H1 (cell line): ENCODE measurements around the gene COPG1. TPM values are rescaled to one million over a fixed set of nuclear protein-coding genes. Genes with fewer than 3 reads are reported as not detected.

Experiments used
- CTCF ChIA-PET: fragments of 300-600 bp; sonication (Branson Sonifier 250); formaldehyde crosslinking; loops from one replicate; lab custom pipeline; 2021; ENCODE audit not compliant: partially characterized antibody; lab: Charles Lee
- POLR2A ChIA-PET: fragments of 300-600 bp; sonication (Branson Sonifier 250); formaldehyde crosslinking; loops from one replicate; lab custom pipeline; 2021; ENCODE audit warnings: inconsistent platforms; ENCODE audit not compliant: partially characterized antibody; lab: Charles Lee
- DNase-seq, 2 experiments: peaks; one replicate each; pipeline versions ENCODE4 v3.0.0 to v3.0.0-alpha.2; 2010 to 2022; ENCODE audit warnings: low spot score in 2 of 2, low read depth in 1 of 2, mixed read lengths in 1 of 2
- FAIRE-seq: peaks from 2 replicates; lab custom pipeline; 2011; peaks lifted over from hg19 to GRCh38; lab: Jason Lieb, UNC
- H2AFZ ChIP-seq: 2 replicates; pipeline ENCODE4 v1.8.1; 2012; ENCODE audit warnings: low read length, inconsistent platforms
- H2AK5ac ChIP-seq: 2 replicates; pipeline ENCODE4 v1.6.1; 2013; ENCODE audit warnings: low read depth, low read length
- H2BK120ac ChIP-seq: replicated peaks from 2 replicates; pipeline ENCODE3; 2013; ENCODE audit warnings: low read depth, low read length, inconsistent platforms
- H2BK12ac ChIP-seq: 2 replicates; pipeline ENCODE4 v1.6.1; 2013; ENCODE audit warnings: low read depth, low read length
- H2BK15ac ChIP-seq: 2 replicates; pipeline ENCODE4 v1.6.1; 2013; ENCODE audit warnings: low read length
- H2BK20ac ChIP-seq: 2 replicates; pipeline ENCODE4 v1.6.1; 2013; ENCODE audit warnings: low read length
- H2BK5ac ChIP-seq: 2 replicates; pipeline ENCODE4 v1.6.1; 2013; ENCODE audit warnings: low read depth, low read length
- H3K14ac ChIP-seq: 2 replicates; pipeline ENCODE4 v1.6.1; 2013; ENCODE audit warnings: inconsistent platforms; ENCODE audit not compliant: insufficient read length
- H3K18ac ChIP-seq: 2 replicates; pipeline ENCODE4 v1.6.1; 2013; ENCODE audit warnings: low read length; ENCODE audit errors: extremely low read depth
- H3K23ac ChIP-seq: 2 replicates; pipeline ENCODE4 v1.6.1; 2013; ENCODE audit warnings: inconsistent platforms; ENCODE audit not compliant: insufficient read length
- H3K23me2 ChIP-seq: 2 replicates; pipeline ENCODE4 v1.6.1; 2013; ENCODE audit warnings: low read depth, low read length
- H3K27ac ChIP-seq: 2 replicates; pipeline ENCODE4 v1.6.1; 2011; ENCODE audit warnings: low read depth, low read length, inconsistent platforms
- H3K27me3 ChIP-seq, 4 experiments: replicated peaks in 1 of 4; 1 replicate in 1 of 4; 2 replicates in 3 of 4; pipeline versions ENCODE4 v1.6.1 to v1.8.1; 2011 to 2013; ENCODE audit warnings: low read length in 3 of 4, mild to moderate bottlenecking in 3 of 4, inconsistent platforms in 2 of 4, mixed read lengths in 2 of 4, moderate library complexity in 1 of 4; ENCODE audit not compliant: control insufficient read depth in 3 of 4, insufficient read depth in 3 of 4; ENCODE audit errors: extremely low read depth in 1 of 4
- H3K36me3 ChIP-seq, 4 experiments: 2 replicates each; pipeline versions ENCODE4 v1.6.1 to v1.8.1; 2011 to 2013; ENCODE audit warnings: mild to moderate bottlenecking in 4 of 4, low read length in 3 of 4, moderate library complexity in 2 of 4, control low read depth in 1 of 4, inconsistent platforms in 1 of 4; ENCODE audit not compliant: insufficient read depth in 4 of 4, control insufficient read depth in 2 of 4
- H3K4ac ChIP-seq: replicated peaks from 2 replicates; pipeline ENCODE3; 2013; ENCODE audit warnings: low read length, low read depth, mixed read lengths, inconsistent platforms; ENCODE audit not compliant: insufficient read length
- H3K4me1 ChIP-seq, 4 experiments: replicated peaks in 1 of 4; 1 replicate in 1 of 4; 2 replicates in 3 of 4; pipeline versions ENCODE4 v1.6.1 to v1.8.1; 2011 to 2013; ENCODE audit warnings: low read length in 3 of 4, inconsistent platforms in 2 of 4, mixed read lengths in 1 of 4; ENCODE audit not compliant: insufficient read depth in 4 of 4, control insufficient read depth in 3 of 4
- H3K4me2 ChIP-seq, 2 experiments: 2 replicates each; pipeline versions ENCODE4 v1.6.1 to v1.8.1; 2011 to 2013; ENCODE audit warnings: low read depth in 2 of 2, low read length in 2 of 2, control low read depth in 1 of 2, inconsistent platforms in 1 of 2, mild to moderate bottlenecking in 1 of 2; ENCODE audit not compliant: insufficient read depth in 1 of 2
- H3K4me3 ChIP-seq, 4 experiments: fragments of 200-600, 300-600 bp in 1 of 4; sonication (generic), shearing (Covaris generic), sonication (Bioruptor Twin) in 1 of 4; 2 replicates each; pipeline versions ENCODE4 v1.5.1 to v1.8.1; 2011 to 2016; ENCODE audit warnings: low read length in 4 of 4, low read depth in 3 of 4, control low read depth in 2 of 4, inconsistent platforms in 2 of 4, mild to moderate bottlenecking in 2 of 4, mixed read lengths in 1 of 4, moderate library complexity in 1 of 4; ENCODE audit not compliant: insufficient read depth in 2 of 4; ENCODE audit errors: extremely low read depth in 1 of 4
- H3K56ac ChIP-seq: replicated peaks from 2 replicates; pipeline ENCODE3; 2013; ENCODE audit warnings: low read depth, mild to moderate bottlenecking, mixed read lengths, low read length, inconsistent platforms; ENCODE audit not compliant: insufficient read length
- H3K79me1 ChIP-seq: 2 replicates; pipeline ENCODE4 v1.6.1; 2013; ENCODE audit warnings: low read depth, low read length, control low read depth
- H3K79me2 ChIP-seq, 2 experiments: 2 replicates each; pipeline versions ENCODE4 v1.6.1 to v1.8.1; 2012 to 2013; ENCODE audit warnings: low read length in 2 of 2, mild to moderate bottlenecking in 2 of 2, inconsistent platforms in 1 of 2; ENCODE audit not compliant: insufficient read depth in 2 of 2, control insufficient read depth in 1 of 2
- H3K9ac ChIP-seq, 4 experiments: replicated peaks in 1 of 4; 1 replicate in 1 of 4; 2 replicates in 3 of 4; pipeline versions ENCODE4 v1.6.1 to v1.8.1; 2011 to 2013; ENCODE audit warnings: low read depth in 3 of 4, low read length in 3 of 4, control low read depth in 2 of 4, mild to moderate bottlenecking in 2 of 4, moderate library complexity in 2 of 4, inconsistent platforms in 1 of 4; ENCODE audit errors: extremely low read depth in 1 of 4
- H3K9me3 ChIP-seq, 2 experiments: 2 replicates each; pipeline versions ENCODE4 v1.6.1 to v1.8.1; 2012 to 2013; ENCODE audit warnings: mild to moderate bottlenecking in 2 of 2, moderate library complexity in 2 of 2, control low read depth in 1 of 2, inconsistent platforms in 1 of 2, low read depth in 1 of 2, low read length in 1 of 2, mixed read lengths in 1 of 2; ENCODE audit not compliant: insufficient read depth in 2 of 2
- H4K20me1 ChIP-seq, 2 experiments: replicated peaks in 1 of 2; 2 replicates each; pipeline versions ENCODE3 to v1.8.1; 2011 to 2013; ENCODE audit warnings: inconsistent platforms in 2 of 2, low read length in 2 of 2, mild to moderate bottlenecking in 1 of 2; ENCODE audit not compliant: insufficient read depth in 2 of 2, control insufficient read depth in 1 of 2
- H4K5ac ChIP-seq: 2 replicates; pipeline ENCODE4 v1.6.1; 2013; ENCODE audit warnings: low read length, low read depth, mixed read lengths, inconsistent platforms; ENCODE audit not compliant: insufficient read length
- H4K8ac ChIP-seq: 2 replicates; pipeline ENCODE4 v1.8.0; 2013; ENCODE audit warnings: mild to moderate bottlenecking, moderate library complexity, low read length, inconsistent platforms; ENCODE audit not compliant: insufficient read depth; ENCODE audit errors: extremely low read depth
- H4K91ac ChIP-seq: replicated peaks from 2 replicates; pipeline ENCODE3; 2013; ENCODE audit warnings: low read length, mixed read lengths, inconsistent platforms; ENCODE audit not compliant: insufficient read length
- ATF3 ChIP-seq: IDR thresholded peaks from 2 replicates; pipeline ENCODE4 v1.6.1; 2011; ENCODE audit warnings: low read depth, mild to moderate bottlenecking, low read length; ENCODE audit not compliant: insufficient read depth
- BACH1 ChIP-seq: IDR thresholded peaks from 2 replicates; pipeline ENCODE4 v1.6.1; 2012; ENCODE audit warnings: low read length, improper control_type of control experiment
- BCL11A ChIP-seq, 2 experiments: IDR thresholded peaks; one replicate each; pipeline ENCODE4 v1.6.1; 2011; ENCODE audit warnings: low read depth in 2 of 2, low read length in 2 of 2, mild to moderate bottlenecking in 2 of 2
- CBX5 ChIP-seq: fragments of 300-800, 300-1000 bp; sonication (generic); IDR thresholded peaks from 2 replicates; pipeline ENCODE4 v1.7.1; 2016; ENCODE audit warnings: antibody characterized with exemption, low read length, low read depth
- CEBPB ChIP-seq: IDR thresholded peaks from 2 replicates; pipeline ENCODE4 v1.6.1; 2012; ENCODE audit warnings: low read depth, low read length
- CHD1 ChIP-seq: IDR thresholded peaks from 2 replicates; pipeline ENCODE4 v1.6.1; 2012; ENCODE audit warnings: low read depth, low read length, improper control_type of control experiment
- CHD2 ChIP-seq: IDR thresholded peaks from 2 replicates; pipeline ENCODE4 v1.6.1; 2012; ENCODE audit warnings: low read length, improper control_type of control experiment
- FOSL1 ChIP-seq: IDR thresholded peaks from 2 replicates; pipeline ENCODE4 v1.6.1; 2011; ENCODE audit warnings: mild to moderate bottlenecking, low read depth, low read length, moderate library complexity; ENCODE audit not compliant: insufficient read depth
- JUN ChIP-seq: IDR thresholded peaks from 2 replicates; pipeline ENCODE4 v1.6.1; 2011; ENCODE audit warnings: low read depth, mild to moderate bottlenecking, improper control_type of control experiment, low read length
- NRF1 ChIP-seq: IDR thresholded peaks from 2 replicates; pipeline ENCODE4 v1.6.1; 2011; ENCODE audit warnings: mild to moderate bottlenecking, low read depth, low read length, improper control_type of control experiment
- POLR2AphosphoS5 ChIP-seq: IDR thresholded peaks from 2 replicates; pipeline ENCODE4 v1.6.1; 2011; ENCODE audit warnings: low read depth, low read length
- POU5F1 ChIP-seq: IDR thresholded peaks from 2 replicates; pipeline ENCODE4 v1.6.1; 2011; ENCODE audit warnings: low read depth, mild to moderate bottlenecking, low read length, moderate library complexity
- RFX5 ChIP-seq: IDR thresholded peaks from 2 replicates; pipeline ENCODE4 v1.6.1; 2011; ENCODE audit warnings: low read depth, low read length, improper control_type of control experiment, borderline replicate concordance
- SRF ChIP-seq: IDR thresholded peaks from 2 replicates; pipeline ENCODE4 v1.6.1; 2011; ENCODE audit warnings: mild to moderate bottlenecking, low read depth, low read length, moderate library complexity
- ZNF274 ChIP-seq: IDR thresholded peaks from 2 replicates; pipeline ENCODE4 v1.7.0; 2012; ENCODE audit warnings: low read length, borderline replicate concordance; ENCODE audit errors: extremely low read depth
- WGBS, 2 experiments: shearing (Covaris generic) in 1 of 2; methylation state at CpG; one replicate each; pipeline versions ENCODE4 v1.1.6 to v1.1.7; 2013 to 2015; ENCODE audit warnings: low lambda C conversion rate in 2 of 2, mixed read lengths in 2 of 2, inconsistent platforms in 1 of 2, low coverage in 1 of 2, missing lambda C conversion rate in 1 of 2; ENCODE audit not compliant: insufficient replicate concordance in 2 of 2, insufficient coverage in 1 of 2, insufficient read length in 1 of 2; ENCODE audit errors: extremely low coverage in 1 of 2, missing lambda C conversion rate in 1 of 2; 5-methylcytosine and 5-hydroxymethylcytosine counted together
- polyA plus RNA-seq, 7 experiments: library from polyadenylated mRNA; depleted of rRNA in 3 of 7; stranded (reverse) in 5 of 7; unstranded in 2 of 7; fragments of >200 nt in 5 of 7; fragments of 200-250 nt in 2 of 7; gene quantifications; 1 replicate in 5 of 7; 2 replicates in 1 of 7; 4 replicates in 1 of 7; pipeline versions ENCODE4 v1.2.1 to v1.2.3, GENCODE V29; 2011 to 2013; ENCODE audit warnings: missing spikeins in 2 of 7, mixed read lengths in 2 of 7
- total RNA-seq: library from RNA; stranded (reverse); fragmentation: NEBNext Ultra II Directional; extraction: Animal tissue kit (Norgen Biotek cat#: 25700); gene quantifications from 2 replicates; pipeline ENCODE4 v1.2.1, GENCODE V29; 2021

Gene COPG1
- total and polyA plus RNA-seq, 2 of the 8 experiments (the other 6 are each of a cell fraction or from before 2014, with no cell fraction given): 52.7 to 106 TPM

GRCh38 chr3:129271674-129272073 lies 22.3 kb downstream of the COPG1 start:
- Histone ChIP-seq H3K79me1 (no peaks in the 10 kb centered on the region), H3K9me3 (no peaks in the 10 kb centered on the region), H3K27me3 (no peaks in the 10 kb centered on the region), H2BK20ac (no peak overlapping the region), H3K4ac (no peak overlapping the region), H2BK120ac (no peak overlapping the region), H3K14ac (no peak overlapping the region), H3K23ac (no peak overlapping the region), H3K56ac (no peak overlapping the region), H3K23me2 (no peaks in the 10 kb centered on the region; the same call in 1 of the 2 replicates), H3K4me2 (no peak overlapping the region), H2BK5ac (no peak overlapping the region), H2BK12ac (no peak overlapping the region), H3K4me3 (no peak overlapping the region), H4K8ac (no peak overlapping the region), H3K4me1 (no peaks in the 10 kb centered on the region), H3K9ac (no peak overlapping the region), H4K5ac (no peak overlapping the region), H3K79me2 (no peaks in the 10 kb centered on the region), H2BK15ac (no peak overlapping the region), H4K91ac (no peak overlapping the region), H3K36me3 (peaks cover 26 to 91% (median 77%) of the 10 kb centered on the region in 4 experiments), H2AFZ (no peak overlapping the region), H2AK5ac (no peak overlapping the region), H4K20me1 (peaks cover 2 to 7% of the 10 kb centered on the region in 2 experiments), H3K27ac (no peak overlapping the region), H3K18ac (no peak overlapping the region)
- FAIRE-seq: no peak
- ChIA-PET POLR2A (interaction anchor here (0.6 to 4.4 kb wide), 6 partner anchors 10 to 168 kb away, joined by 3 to 19 read pairs (median 4); partner anchors contain the start of gene COPG1), CTCF (interaction anchor here (0.6 to 1.6 kb wide), 4 partner anchors 17 to 80 kb away, joined by 3 to 7 read pairs (median 3); a partner anchor contains a TSS)
- DNase-seq: no peak
- TF ChIP-seq POU5F1: no peak
- no peak for TF ChIP-seq POLR2AphosphoS5
- no peak for TF ChIP-seq JUN
- no peak for TF ChIP-seq BACH1
- no peak for TF ChIP-seq BCL11A (IDR thresholded peaks at IDR 0.05; ENCODE audit: low read depth in 2 of 2, low read length in 2 of 2)
- TF ChIP-seq CBX5: no peak
- no peak for TF ChIP-seq CEBPB
- TF ChIP-seq SRF: no peak
- TF ChIP-seq CHD2: no peak
- TF ChIP-seq ZNF274: no peak
- TF ChIP-seq FOSL1: no peak
- no peak for TF ChIP-seq RFX5
- no peak for TF ChIP-seq ATF3
- TF ChIP-seq NRF1: no peak
- no peak for TF ChIP-seq CHD1
- 89% methylated on average over 10 of the region's 11 CpGs; no CpG with 5 or more reads in 1 of the 2 experiments for WGBS, 2 experiments
